Measurements from ENCODE around the gene EPB41L5. TPM values are rescaled to one million over a fixed set of nuclear protein-coding genes. Genes with fewer than 3 reads are reported as not detected.
"Not testable (repeated sequence)": the region's sequence is repeated elsewhere in the genome, so short reads cannot be mapped to it uniquely, and the experiment has no call there.

Gene EPB41L5
- 0.94 and 1.5 TPM in 2 replicates for total RNA-seq

GRCh38 chr2:120012771-120013596, at the start of gene EPB41L5:
TSS of gene EPB41L5 (plus strand) at chr2:120013077. CDS start at chr2:120019085, 6,008 bp downstream.
- peaks cover 10% of the 10 kb centered on the region for H3K4me1 Mint-ChIP-seq (ENCODE audit: low read depth)
- DNase-seq (ENCODE audit: low spot score): peak; percentile 72
- peak within 1 kb of the TSS; percentile 67 for H3K4me3 Mint-ChIP-seq (ENCODE audit: low read depth)
- no peaks in the 10 kb centered on the region for H3K9me3 Mint-ChIP-seq
- H3K36me3 Mint-ChIP-seq (ENCODE audit: low read depth): no peaks in the 10 kb centered on the region
- intact Hi-C loops (cut with micrococcal nuclease): loop anchor here (2.0 to 10.0 kb wide), 6 partner anchors 151 to 646 kb away; partner anchors contain the start of genes C2orf76, DBI, PTPN4 and TMEM185B
- peaks cover 27% of the 10 kb centered on the region for H3K27me3 Mint-ChIP-seq (ENCODE audit: low read depth)
- H3K27ac Mint-ChIP-seq: no peak within 1 kb of the TSS

- intact Hi-C loops (cut with micrococcal nuclease): no loop called here
- Mint-ChIP-seq H3K27ac (no peak overlapping the region), H3K27me3 (ENCODE audit: low read depth) (no peaks in the 10 kb centered on the region), H3K9me3 (no peaks in the 10 kb centered on the region), H3K36me3 (ENCODE audit: low read depth) (peaks cover 6% of the 10 kb centered on the region), H3K4me1 (ENCODE audit: low read depth) (no peaks in the 10 kb centered on the region), H3K4me3 (ENCODE audit: low read depth) (no peak overlapping the region)
- no peak for DNase-seq (ENCODE audit: low spot score)
Measured at GRCh38 chr2:119981896-119982295, 31.0 kb upstream of the EPB41L5 start.

- intact Hi-C loops (cut with micrococcal nuclease): no loop called here
- Mint-ChIP-seq H3K27ac (no peak overlapping the region), H3K27me3 (ENCODE audit: low read depth) (no peaks in the 10 kb centered on the region), H3K36me3 (ENCODE audit: low read depth) (no peaks in the 10 kb centered on the region), H3K9me3 (no peaks in the 10 kb centered on the region), H3K4me3 (ENCODE audit: low read depth) (no peak overlapping the region), H3K4me1 (ENCODE audit: low read depth) (no peaks in the 10 kb centered on the region)
- no peak for DNase-seq (ENCODE audit: low spot score)
Measured at GRCh38 chr2:119982506-119982905, 30.4 kb upstream of the EPB41L5 start.

GRCh38 chr2:119983108-119983507, 29.8 kb upstream of the EPB41L5 start:
- no peak overlapping the region for H3K4me3 Mint-ChIP-seq (ENCODE audit: low read depth)
- intact Hi-C loops (cut with micrococcal nuclease): no loop called here
- no peaks in the 10 kb centered on the region for H3K4me1 Mint-ChIP-seq (ENCODE audit: low read depth)
- H3K36me3 Mint-ChIP-seq (ENCODE audit: low read depth): no peaks in the 10 kb centered on the region
- DNase-seq (ENCODE audit: low spot score): no peak
- no peak overlapping the region for H3K27ac Mint-ChIP-seq
- no peaks in the 10 kb centered on the region for H3K27me3 Mint-ChIP-seq (ENCODE audit: low read depth)
- no peaks in the 10 kb centered on the region for H3K9me3 Mint-ChIP-seq

- no peaks in the 10 kb centered on the region for H3K9me3 Mint-ChIP-seq
- DNase-seq (ENCODE audit: low spot score): no peak
- intact Hi-C loops (cut with micrococcal nuclease): no loop called here
Measured at GRCh38 chr2:119996148-119996547, 16.7 kb upstream of the EPB41L5 start.

GRCh38 chr2:119996896-119997891, 15.7 kb upstream of the EPB41L5 start:
- H3K27ac Mint-ChIP-seq; H3K4me3 Mint-ChIP-seq (ENCODE audit: low read depth); H3K36me3 Mint-ChIP-seq (ENCODE audit: low read depth); H3K4me1 Mint-ChIP-seq (ENCODE audit: low read depth); H3K9me3 Mint-ChIP-seq; intact Hi-C loops (cut with micrococcal nuclease); DNase-seq (ENCODE audit: low spot score); H3K27me3 Mint-ChIP-seq (ENCODE audit: low read depth): not testable (repeated sequence)

More at GRCh38 chr2:119996148-119996547, 16.7 kb upstream of the EPB41L5 start:
- Mint-ChIP-seq H3K27ac (no peak overlapping the region), H3K27me3 (ENCODE audit: low read depth) (peaks cover 7% of the 10 kb centered on the region), H3K4me1 (ENCODE audit: low read depth) (no peaks in the 10 kb centered on the region), H3K36me3 (ENCODE audit: low read depth) (no peaks in the 10 kb centered on the region), H3K4me3 (ENCODE audit: low read depth) (no peak overlapping the region)

GRCh38 chr2:120001471-120001870, 11.4 kb upstream of the EPB41L5 start:
- no peak for DNase-seq (ENCODE audit: low spot score)
- intact Hi-C loops (cut with micrococcal nuclease): no loop called here
- Mint-ChIP-seq H3K27ac (no peak overlapping the region), H3K4me3 (ENCODE audit: low read depth) (no peak overlapping the region), H3K4me1 (ENCODE audit: low read depth) (peaks cover 3% of the 10 kb centered on the region), H3K36me3 (ENCODE audit: low read depth) (no peaks in the 10 kb centered on the region), H3K9me3 (no peaks in the 10 kb centered on the region), H3K27me3 (ENCODE audit: low read depth) (peaks cover 4% of the 10 kb centered on the region)

GRCh38 chr2:120004254-120004653, 8.6 kb upstream of the EPB41L5 start:
- Mint-ChIP-seq H3K9me3 (no peaks in the 10 kb centered on the region), H3K27ac (no peak overlapping the region), H3K4me1 (ENCODE audit: low read depth) (peaks cover 5% of the 10 kb centered on the region), H3K36me3 (ENCODE audit: low read depth) (no peaks in the 10 kb centered on the region), H3K27me3 (ENCODE audit: low read depth) (peaks cover 5% of the 10 kb centered on the region), H3K4me3 (ENCODE audit: low read depth) (no peak overlapping the region)
- intact Hi-C loops (cut with micrococcal nuclease): no loop called here
- DNase-seq (ENCODE audit: low spot score): no peak

- peaks cover 5% of the 10 kb centered on the region for H3K4me1 Mint-ChIP-seq (ENCODE audit: low read depth)
- H3K9me3 Mint-ChIP-seq: no peaks in the 10 kb centered on the region
- H3K27ac Mint-ChIP-seq: no peak overlapping the region
- peaks cover 6% of the 10 kb centered on the region for H3K27me3 Mint-ChIP-seq (ENCODE audit: low read depth)
- no peak for DNase-seq (ENCODE audit: low spot score)
- intact Hi-C loops (cut with micrococcal nuclease): no loop called here
- H3K4me3 Mint-ChIP-seq (ENCODE audit: low read depth): no peak overlapping the region
- no peaks in the 10 kb centered on the region for H3K36me3 Mint-ChIP-seq (ENCODE audit: low read depth)
Measured at GRCh38 chr2:120005834-120006521, 6.9 kb upstream of the EPB41L5 start.

GRCh38 chr2:120007851-120008250, 5.0 kb upstream of the EPB41L5 start:
- Mint-ChIP-seq H3K27me3 (ENCODE audit: low read depth) (peaks cover 8% of the 10 kb centered on the region), H3K9me3 (no peaks in the 10 kb centered on the region), H3K4me3 (ENCODE audit: low read depth) (no peak overlapping the region), H3K36me3 (ENCODE audit: low read depth) (no peaks in the 10 kb centered on the region), H3K27ac (no peak overlapping the region), H3K4me1 (ENCODE audit: low read depth) (peaks cover 12% of the 10 kb centered on the region)
- intact Hi-C loops (cut with micrococcal nuclease): no loop called here
- DNase-seq (ENCODE audit: low spot score): no peak

GRCh38 chr2:120012363-120012762, 514 bp upstream of the EPB41L5 start:
- H3K27me3 Mint-ChIP-seq (ENCODE audit: low read depth): peaks cover 27% of the 10 kb centered on the region
- peaks cover 10% of the 10 kb centered on the region for H3K4me1 Mint-ChIP-seq (ENCODE audit: low read depth)
- intact Hi-C loops (cut with micrococcal nuclease): loop anchor here (2.0 to 10.0 kb wide), 6 partner anchors 150 to 646 kb away; partner anchors contain the start of genes C2orf76, DBI, PTPN4 and TMEM185B
- no peak overlapping the region for H3K27ac Mint-ChIP-seq
- no peaks in the 10 kb centered on the region for H3K9me3 Mint-ChIP-seq
- no peaks in the 10 kb centered on the region for H3K36me3 Mint-ChIP-seq (ENCODE audit: low read depth)
- DNase-seq (ENCODE audit: low spot score): no peak
- H3K4me3 Mint-ChIP-seq (ENCODE audit: low read depth): peak overlapping the region; percentile 55

GRCh38 chr2:120013597-120014223, 833 bp downstream of the EPB41L5 start:
- intact Hi-C loops (cut with micrococcal nuclease): loop anchor here (2.0 to 10.0 kb wide), 6 partner anchors 151 to 647 kb away; partner anchors contain the start of genes C2orf76, DBI, PTPN4 and TMEM185B
- Mint-ChIP-seq H3K9me3 (no peaks in the 10 kb centered on the region), H3K4me3 (ENCODE audit: low read depth) (peak overlapping the region; percentile 67), H3K36me3 (ENCODE audit: low read depth) (no peaks in the 10 kb centered on the region), H3K27ac (no peak overlapping the region), H3K27me3 (ENCODE audit: low read depth) (peaks cover 27% of the 10 kb centered on the region), H3K4me1 (ENCODE audit: low read depth) (peaks cover 10% of the 10 kb centered on the region)
- no peak for DNase-seq (ENCODE audit: low spot score)

Data from activated T-helper 2 cell treated with anti-CD3 and anti-CD28 coated beads, Interferon-gamma antibody, Interleukin-2, Interleukin-4, amounts not matched to agents 10 μg/mL and 5 μg/mL and 100 μg/mL, durations not matched to agents 14 hours and 24 hours and 36 hours (primary cell).